SK-N-SH treated with all-trans-retinoic acid at 6 μM for 48 hours (cell line): ENCODE results near the gene HHATL.
"Not testable (repeated sequence)": the region's sequence is repeated elsewhere in the genome, so short reads cannot be mapped to it uniquely, and the experiment has no call there.

ENCODE experiments used
- ATAC-seq: fragments of 200-7000 bp; cut with Tn5 transposase; 3 replicates; pipeline ENCODE4 v1.9.1; 2020; ENCODE audit warnings: mild to moderate bottlenecking, moderate library complexity
- ARNTL ChIP-seq: fragments of 450-650 bp; formaldehyde crosslinking; IDR thresholded peaks from 2 replicates; pipeline ENCODE4 v1.5.0; 2020; ENCODE audit warnings: low read depth, mild to moderate bottlenecking, moderate library complexity, borderline replicate concordance
- CSRNP3 ChIP-seq: fragments of 250-450 bp; sonication (Bioruptor Pico); IDR thresholded peaks from 2 replicates; pipeline ENCODE4 v1.5.1; 2021; ENCODE audit warnings: mild to moderate bottlenecking, moderate library complexity
- ESRRG ChIP-seq: fragments of 250-450 bp; sonication (Bioruptor Pico); IDR thresholded peaks from 2 replicates; pipeline ENCODE4 v1.6.1; 2021; ENCODE audit warnings: mild to moderate bottlenecking
- GLIS3 ChIP-seq: fragments of 250-450 bp; sonication (Bioruptor Pico); IDR thresholded peaks from 2 replicates; pipeline ENCODE4 v1.5.0; 2020; ENCODE audit warnings: mild to moderate bottlenecking, moderate library complexity
- ISL1 ChIP-seq: fragments of 250-450 bp; sonication (Bioruptor Pico); IDR thresholded peaks from 2 replicates; pipeline ENCODE4 v2.1.2; 2022; ENCODE audit warnings: mild to moderate bottlenecking, moderate library complexity
- OSR1 ChIP-seq: fragments of 250-450 bp; sonication (Bioruptor Pico); IDR thresholded peaks from 2 replicates; pipeline ENCODE4 v1.8.0; 2022; ENCODE audit warnings: moderate library complexity, mild to moderate bottlenecking, inconsistent platforms
- PPARA ChIP-seq: fragments of 250-450 bp; sonication (Bioruptor Pico); IDR thresholded peaks from 2 replicates; pipeline ENCODE4 v1.5.0; 2020; ENCODE audit warnings: mild to moderate bottlenecking, borderline replicate concordance
- TSHZ2 ChIP-seq: fragments of 250-450 bp; sonication (Bioruptor Pico); IDR thresholded peaks from 2 replicates; pipeline ENCODE4 v1.5.0; 2020; ENCODE audit warnings: mild to moderate bottlenecking, moderate library complexity
- ZNF565 ChIP-seq: fragments of 450-650 bp; formaldehyde crosslinking; conservative IDR thresholded peaks from 2 replicates; pipeline ENCODE4 v1.5.0; 2020; ENCODE audit warnings: low read depth, mild to moderate bottlenecking, moderate library complexity
- ZNF70 ChIP-seq: fragments of 450-650 bp; formaldehyde crosslinking; IDR thresholded peaks from 2 replicates; pipeline ENCODE4 v1.5.0; 2020; ENCODE audit warnings: mild to moderate bottlenecking, moderate library complexity
- ZNF8 ChIP-seq: fragments of 450-650 bp; formaldehyde crosslinking; IDR thresholded peaks from 2 replicates; pipeline ENCODE4 v1.5.0; 2020; ENCODE audit warnings: mild to moderate bottlenecking, moderate library complexity
- TF ChIP-seq, protein P1 (sequence below): fragments of 250-450 bp; sonication (Bioruptor Pico); IDR thresholded peaks from 2 replicates; pipeline ENCODE4 v1.8.0; 2021; ENCODE audit warnings: low read depth, mild to moderate bottlenecking, moderate library complexity, borderline replicate concordance
- TF ChIP-seq, protein P2 (sequence below): fragments of 250-450 bp; sonication (Bioruptor Pico); IDR thresholded peaks from 2 replicates; pipeline ENCODE4 v1.8.0; 2020; ENCODE audit warnings: mild to moderate bottlenecking, moderate library complexity, borderline replicate concordance
- TF ChIP-seq, protein P3 (sequence below): fragments of 250-450 bp; sonication (Bioruptor Pico); IDR thresholded peaks from 2 replicates; pipeline ENCODE4 v1.5.1; 2020; ENCODE audit warnings: low read depth, mild to moderate bottlenecking, moderate library complexity

HHATL gene

GRCh38 chr3:42725454-42725853, 22.9 kb upstream of the HHATL start (continued):
- TF ChIP-seq, protein P1, sequence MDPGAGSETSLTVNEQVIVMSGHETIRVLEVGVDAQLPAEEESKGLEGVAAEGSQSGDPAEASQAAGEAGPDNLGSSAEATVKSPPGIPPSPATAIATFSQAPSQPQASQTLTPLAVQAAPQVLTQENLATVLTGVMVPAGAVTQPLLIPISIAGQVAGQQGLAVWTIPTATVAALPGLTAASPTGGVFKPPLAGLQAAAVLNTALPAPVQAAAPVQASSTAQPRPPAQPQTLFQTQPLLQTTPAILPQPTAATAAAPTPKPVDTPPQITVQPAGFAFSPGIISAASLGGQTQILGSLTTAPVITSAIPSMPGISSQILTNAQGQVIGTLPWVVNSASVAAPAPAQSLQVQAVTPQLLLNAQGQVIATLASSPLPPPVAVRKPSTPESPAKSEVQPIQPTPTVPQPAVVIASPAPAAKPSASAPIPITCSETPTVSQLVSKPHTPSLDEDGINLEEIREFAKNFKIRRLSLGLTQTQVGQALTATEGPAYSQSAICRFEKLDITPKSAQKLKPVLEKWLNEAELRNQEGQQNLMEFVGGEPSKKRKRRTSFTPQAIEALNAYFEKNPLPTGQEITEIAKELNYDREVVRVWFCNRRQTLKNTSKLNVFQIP (CRISPR knock-in tag): no peak
- TF ChIP-seq, all 23 proteins: peak for 0

DNA sequence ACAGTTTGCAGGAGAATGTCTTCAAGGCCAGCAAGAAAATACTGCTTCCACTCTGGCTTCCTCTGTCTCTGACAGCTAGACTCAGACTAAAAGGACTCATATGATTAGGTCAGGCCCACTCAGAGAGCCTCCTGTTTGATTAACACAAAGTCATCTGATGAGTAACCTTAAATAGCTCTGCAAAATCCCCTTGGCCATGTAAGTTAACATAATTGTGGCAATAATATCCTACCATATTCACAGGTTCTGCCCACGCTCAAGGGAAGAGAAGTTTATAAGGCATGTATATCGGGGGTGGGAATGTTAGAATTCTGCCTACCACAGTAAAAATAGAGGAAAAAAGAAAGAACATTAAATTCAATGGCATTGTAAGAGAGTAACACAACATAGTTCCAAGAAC, 20.6 kb upstream of the HHATL start:
- TF ChIP-seq PPARA (CRISPR knock-in tag) (no peak), ZNF70 (CRISPR knock-in tag) (no peak), ISL1 (CRISPR knock-in tag) (no peak), TSHZ2 (CRISPR knock-in tag) (no peak), ZNF8 (CRISPR knock-in tag) (no peak), GLIS3 (no peak), OSR1 (no peak), CSRNP3 (CRISPR knock-in tag) (no peak)
- TF ChIP-seq, protein P2, sequence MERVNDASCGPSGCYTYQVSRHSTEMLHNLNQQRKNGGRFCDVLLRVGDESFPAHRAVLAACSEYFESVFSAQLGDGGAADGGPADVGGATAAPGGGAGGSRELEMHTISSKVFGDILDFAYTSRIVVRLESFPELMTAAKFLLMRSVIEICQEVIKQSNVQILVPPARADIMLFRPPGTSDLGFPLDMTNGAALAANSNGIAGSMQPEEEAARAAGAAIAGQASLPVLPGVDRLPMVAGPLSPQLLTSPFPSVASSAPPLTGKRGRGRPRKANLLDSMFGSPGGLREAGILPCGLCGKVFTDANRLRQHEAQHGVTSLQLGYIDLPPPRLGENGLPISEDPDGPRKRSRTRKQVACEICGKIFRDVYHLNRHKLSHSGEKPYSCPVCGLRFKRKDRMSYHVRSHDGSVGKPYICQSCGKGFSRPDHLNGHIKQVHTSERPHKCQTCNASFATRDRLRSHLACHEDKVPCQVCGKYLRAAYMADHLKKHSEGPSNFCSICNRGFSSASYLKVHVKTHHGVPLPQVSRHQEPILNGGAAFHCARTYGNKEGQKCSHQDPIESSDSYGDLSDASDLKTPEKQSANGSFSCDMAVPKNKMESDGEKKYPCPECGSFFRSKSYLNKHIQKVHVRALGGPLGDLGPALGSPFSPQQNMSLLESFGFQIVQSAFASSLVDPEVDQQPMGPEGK (CRISPR knock-in tag): no peak
- TF ChIP-seq, all 23 proteins: peak for 0
- ATAC-seq: no peak

- ATAC-seq: not testable (repeated sequence)
These were observed 19.8 kb upstream of the HHATL start for GRCh38 chr3:42722442-42722841.

GRCh38 chr3:42721690-42722089, 19.1 kb upstream of the HHATL start:
- ATAC-seq: no peak
- TF ChIP-seq CSRNP3 (CRISPR knock-in tag) (no peak), GLIS3 (no peak), OSR1 (no peak), ZNF565 (no peak), ESRRG (no peak)
- TF ChIP-seq, protein P3, sequence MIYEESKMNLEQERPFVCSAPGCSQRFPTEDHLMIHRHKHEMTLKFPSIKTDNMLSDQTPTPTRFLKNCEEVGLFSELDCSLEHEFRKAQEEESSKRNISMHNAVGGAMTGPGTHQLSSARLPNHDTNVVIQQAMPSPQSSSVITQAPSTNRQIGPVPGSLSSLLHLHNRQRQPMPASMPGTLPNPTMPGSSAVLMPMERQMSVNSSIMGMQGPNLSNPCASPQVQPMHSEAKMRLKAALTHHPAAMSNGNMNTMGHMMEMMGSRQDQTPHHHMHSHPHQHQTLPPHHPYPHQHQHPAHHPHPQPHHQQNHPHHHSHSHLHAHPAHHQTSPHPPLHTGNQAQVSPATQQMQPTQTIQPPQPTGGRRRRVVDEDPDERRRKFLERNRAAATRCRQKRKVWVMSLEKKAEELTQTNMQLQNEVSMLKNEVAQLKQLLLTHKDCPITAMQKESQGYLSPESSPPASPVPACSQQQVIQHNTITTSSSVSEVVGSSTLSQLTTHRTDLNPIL (CRISPR knock-in tag): no peak

DNA sequence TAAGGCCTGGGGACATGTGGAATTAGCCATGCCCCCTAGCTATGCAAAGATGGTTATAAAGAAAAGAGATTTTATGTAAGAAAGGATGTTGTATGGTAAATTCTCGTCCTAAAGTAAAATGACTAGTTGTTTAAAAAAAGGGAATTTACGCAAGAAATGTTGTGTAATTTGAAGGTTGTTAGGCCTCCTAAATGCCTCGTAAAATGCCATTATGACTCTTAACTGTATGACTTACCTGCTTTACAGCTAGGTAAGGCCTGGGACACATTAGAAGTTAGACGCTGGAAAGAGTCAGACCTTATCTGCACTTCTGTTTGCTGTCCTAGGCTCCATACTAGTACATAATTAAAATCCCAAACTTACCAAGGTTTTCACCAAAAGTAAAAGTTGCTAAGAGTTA, 17.5 kb upstream of the HHATL start:
- TF ChIP-seq ARNTL (CRISPR knock-in tag) (no peak), ZNF565 (no peak)
- no peak for ATAC-seq
